IgD-negative memory B cell (primary cell): ENCODE results near the gene RAPGEF5. TPM values are rescaled to one million over a fixed set of nuclear protein-coding genes. Genes with fewer than 3 reads are reported as not detected.

Source experiments
- H3K27ac Mint-ChIP-seq, 3 donors: one replicate each; pipeline ENCODE4 v1.8.0; 2020 to 2022; ENCODE audit warnings: mild to moderate bottlenecking in 3 of 3, mixed read lengths in 3 of 3, moderate library complexity in 1 of 3
- H3K27me3 Mint-ChIP-seq: one replicate; pipeline ENCODE4 v1.8.0; 2021; ENCODE audit warnings: mixed read lengths
- H3K36me3 Mint-ChIP-seq: one replicate; pipeline ENCODE4 v1.8.0; 2020; ENCODE audit warnings: mild to moderate bottlenecking, mixed read lengths
- H3K4me1 Mint-ChIP-seq, 3 donors: one replicate each; pipeline ENCODE4 v1.8.0; 2020 to 2022; ENCODE audit warnings: mixed read lengths in 3 of 3, mild to moderate bottlenecking in 1 of 3
- H3K4me3 Mint-ChIP-seq, 4 donors: one replicate each; pipeline ENCODE4 v1.8.0; 2020 to 2022; ENCODE audit warnings: mild to moderate bottlenecking in 4 of 4, mixed read lengths in 4 of 4, moderate library complexity in 3 of 4
- H3K9me3 Mint-ChIP-seq, 3 donors: one replicate each; pipeline ENCODE4 v1.8.0; 2020 to 2021; ENCODE audit warnings: mixed read lengths in 3 of 3, mild to moderate bottlenecking in 1 of 3
- polyA plus RNA-seq: library from polyadenylated mRNA; unstranded; fragments of 300-500 nt; fragmentation: Illumina TruSeq; gene quantifications from one replicate; pipeline ENCODE4 v1.2.3, GENCODE V29; 2021

The RAPGEF5 gene
- polyA plus RNA-seq, 1 donor from 2014 or later, result 1.2 TPM

GRCh38 chr7:22137466-22137865 lies 219.5 kb downstream of the RAPGEF5 start:
- H3K4me1 Mint-ChIP-seq, result no peaks in the 10 kb centered on the region
- peaks cover 2% of the 10 kb centered on the region for H3K36me3 Mint-ChIP-seq
- H3K4me3 Mint-ChIP-seq, result no peak overlapping the region
- H3K27ac Mint-ChIP-seq, result no peak overlapping the region
- H3K9me3 Mint-ChIP-seq, result no peaks in the 10 kb centered on the region
- H3K27me3 Mint-ChIP-seq, result peaks cover under 1% of the 10 kb centered on the region

GRCh38 chr7:22137026-22137425 lies 219.9 kb downstream of the RAPGEF5 start:
- peaks cover 2% of the 10 kb centered on the region for H3K36me3 Mint-ChIP-seq
- no peaks in the 10 kb centered on the region for H3K4me1 Mint-ChIP-seq
- no peak overlapping the region for H3K4me3 Mint-ChIP-seq
- no peak overlapping the region for H3K27ac Mint-ChIP-seq
- no peaks in the 10 kb centered on the region for H3K9me3 Mint-ChIP-seq
- H3K27me3 Mint-ChIP-seq, result no peaks in the 10 kb centered on the region

GRCh38 chr7:22129819-22130580 lies 227.0 kb downstream of the RAPGEF5 start:
- Mint-ChIP-seq H3K4me3 (no peak overlapping the region), H3K36me3 (no peaks in the 10 kb centered on the region), H3K9me3 (no peaks in the 10 kb centered on the region), H3K4me1 (no peaks in the 10 kb centered on the region), H3K27me3 (peaks cover 2% of the 10 kb centered on the region), H3K27ac (no peak overlapping the region)

- Mint-ChIP-seq H3K27ac (no peak overlapping the region), H3K4me3 (no peak overlapping the region), H3K9me3 (no peaks in the 10 kb centered on the region), H3K36me3 (no peaks in the 10 kb centered on the region), H3K27me3 (peaks cover 2% of the 10 kb centered on the region), H3K4me1 (no peaks in the 10 kb centered on the region)
Measured at GRCh38 chr7:22129166-22129565, 227.8 kb downstream of the RAPGEF5 start.

GRCh38 chr7:22128528-22128920 lies 228.4 kb downstream of the RAPGEF5 start:
- H3K4me1 Mint-ChIP-seq, result no peaks in the 10 kb centered on the region
- H3K4me3 Mint-ChIP-seq, result no peak overlapping the region
- no peak overlapping the region for H3K27ac Mint-ChIP-seq
- no peaks in the 10 kb centered on the region for H3K36me3 Mint-ChIP-seq
- H3K27me3 Mint-ChIP-seq, result peaks cover 2% of the 10 kb centered on the region
- no peaks in the 10 kb centered on the region for H3K9me3 Mint-ChIP-seq

- Mint-ChIP-seq H3K27ac (no peak overlapping the region), H3K4me3 (no peak overlapping the region)
Measured at GRCh38 chr7:22127835-22128527, 229.0 kb downstream of the RAPGEF5 start.

GRCh38 chr7:22125436-22125835 lies 231.5 kb downstream of the RAPGEF5 start:
- no peaks in the 10 kb centered on the region for H3K9me3 Mint-ChIP-seq
- H3K4me1 Mint-ChIP-seq, result peaks cover 0 to 7% (median 0%) of the 10 kb centered on the region in 3 donors
- no peaks in the 10 kb centered on the region for H3K36me3 Mint-ChIP-seq
- no peak overlapping the region for H3K4me3 Mint-ChIP-seq
- no peak overlapping the region for H3K27ac Mint-ChIP-seq
- peaks cover 2% of the 10 kb centered on the region for H3K27me3 Mint-ChIP-seq

More at GRCh38 chr7:22127835-22128527, 229.0 kb downstream of the RAPGEF5 start:
- Mint-ChIP-seq H3K36me3 (no peaks in the 10 kb centered on the region), H3K9me3 (no peaks in the 10 kb centered on the region), H3K27me3 (peaks cover 2% of the 10 kb centered on the region), H3K4me1 (no peaks in the 10 kb centered on the region)

GRCh38 chr7:22124941-22125340 lies 232.0 kb downstream of the RAPGEF5 start:
- Mint-ChIP-seq H3K9me3 (no peaks in the 10 kb centered on the region), H3K36me3 (no peaks in the 10 kb centered on the region), H3K4me3 (no peak overlapping the region), H3K27me3 (no peaks in the 10 kb centered on the region), H3K27ac (no peak overlapping the region), H3K4me1 (peaks cover 0 to 7% (median 0%) of the 10 kb centered on the region in 3 donors)

GRCh38 chr7:22123139-22123538 lies 233.8 kb downstream of the RAPGEF5 start:
- Mint-ChIP-seq H3K4me3 (no peak overlapping the region), H3K27me3 (no peaks in the 10 kb centered on the region), H3K9me3 (no peaks in the 10 kb centered on the region), H3K27ac (no peak overlapping the region), H3K36me3 (peaks cover 4% of the 10 kb centered on the region), H3K4me1 (peaks cover 0 to 7% (median 2%) of the 10 kb centered on the region in 3 donors)

GRCh38 chr7:22121702-22122474 lies 235.1 kb downstream of the RAPGEF5 start:
- H3K36me3 Mint-ChIP-seq, result peaks cover 4% of the 10 kb centered on the region
- peak overlapping the region in 1 of 3 donors; percentile 60 for H3K27ac Mint-ChIP-seq
- H3K4me3 Mint-ChIP-seq, result peak overlapping the region in 3 of 4 donors; percentile 14 to 69 (median 47)

GRCh38 chr7:22120391-22121053 lies 236.4 kb downstream of the RAPGEF5 start:
- no peak overlapping the region for H3K4me3 Mint-ChIP-seq
- peaks cover 4% of the 10 kb centered on the region for H3K36me3 Mint-ChIP-seq
- H3K27me3 Mint-ChIP-seq, result no peaks in the 10 kb centered on the region
- H3K27ac Mint-ChIP-seq, result no peak overlapping the region
- H3K9me3 Mint-ChIP-seq, result no peaks in the 10 kb centered on the region
- peaks cover 0 to 8% (median 2%) of the 10 kb centered on the region in 3 donors for H3K4me1 Mint-ChIP-seq

More at GRCh38 chr7:22121702-22122474, 235.1 kb downstream of the RAPGEF5 start:
- no peaks in the 10 kb centered on the region for H3K9me3 Mint-ChIP-seq
- peaks cover 0 to 8% (median 2%) of the 10 kb centered on the region in 3 donors for H3K4me1 Mint-ChIP-seq
- no peaks in the 10 kb centered on the region for H3K27me3 Mint-ChIP-seq

GRCh38 chr7:22117222-22117621 lies 239.7 kb downstream of the RAPGEF5 start:
- Mint-ChIP-seq H3K9me3 (no peaks in the 10 kb centered on the region), H3K4me1 (peaks cover 0 to 7% (median 2%) of the 10 kb centered on the region in 3 donors), H3K4me3 (no peak overlapping the region), H3K27me3 (no peaks in the 10 kb centered on the region), H3K27ac (peak overlapping the region in 1 of 3 donors; percentile 62), H3K36me3 (peaks cover 4% of the 10 kb centered on the region)

- no peak overlapping the region for H3K27ac Mint-ChIP-seq
- peaks cover 2% of the 10 kb centered on the region for H3K27me3 Mint-ChIP-seq
- peaks cover 0 to 2% (median 1%) of the 10 kb centered on the region in 3 donors for H3K4me1 Mint-ChIP-seq
- H3K36me3 Mint-ChIP-seq, result peaks cover 4% of the 10 kb centered on the region
- H3K4me3 Mint-ChIP-seq, result no peak overlapping the region
- no peaks in the 10 kb centered on the region for H3K9me3 Mint-ChIP-seq
Measured at GRCh38 chr7:22116451-22117030, 240.4 kb downstream of the RAPGEF5 start.

- H3K9me3 Mint-ChIP-seq, result no peaks in the 10 kb centered on the region
- H3K36me3 Mint-ChIP-seq, result peaks cover 4% of the 10 kb centered on the region
- no peak overlapping the region for H3K4me3 Mint-ChIP-seq
- H3K4me1 Mint-ChIP-seq, result peaks cover 0 to 2% (median 1%) of the 10 kb centered on the region in 3 donors
- peaks cover 2% of the 10 kb centered on the region for H3K27me3 Mint-ChIP-seq
- no peak overlapping the region for H3K27ac Mint-ChIP-seq
Measured at GRCh38 chr7:22115689-22116088, 241.3 kb downstream of the RAPGEF5 start.
